CD4-positive, alpha-beta memory T cell (primary cell): ENCODE measurements around the gene SEC24D. TPM values are rescaled to one million over a fixed set of nuclear protein-coding genes. Genes with fewer than 3 reads are reported as not detected.

ENCODE experiments used
- CTCF ChIA-PET: fragments of 350-600 bp; sonication (Branson Sonifier 250); formaldehyde crosslinking; loops from one replicate; lab custom pipeline; 2021; ENCODE audit warnings: inconsistent platforms; ENCODE audit not compliant: partially characterized antibody; lab: Charles Lee
- POLR2A ChIA-PET: fragments of 350-600 bp; sonication (Branson Sonifier 250); formaldehyde crosslinking; loops from one replicate; lab custom pipeline; 2021; ENCODE audit not compliant: partially characterized antibody; lab: Charles Lee
- DNase-seq, 5 donors: peaks; one replicate each; pipeline versions ENCODE4 v3.0.0 to v3.0.0-alpha.2; 2020 to 2022; ENCODE audit warnings: mixed read lengths in 1 of 5
- H3K27ac ChIP-seq: one replicate; pipeline ENCODE4 v1.7.0; 2013; ENCODE audit warnings: low read depth, low read length
- H3K27me3 ChIP-seq: 2 replicates; pipeline ENCODE4 v1.7.0; 2013; ENCODE audit warnings: mild to moderate bottlenecking, low read length, moderate library complexity; ENCODE audit not compliant: insufficient read depth
- H3K36me3 ChIP-seq: 2 replicates; pipeline ENCODE4 v1.7.0; 2013; ENCODE audit warnings: mild to moderate bottlenecking, low read length, moderate library complexity; ENCODE audit not compliant: insufficient read depth
- H3K4me1 ChIP-seq: 2 replicates; pipeline ENCODE4 v1.7.0; 2013; ENCODE audit warnings: mild to moderate bottlenecking, low read length, moderate library complexity; ENCODE audit not compliant: insufficient read depth
- H3K4me3 ChIP-seq, 2 donors: one replicate each; pipeline ENCODE4 v1.7.0; 2013; ENCODE audit warnings: low read length in 2 of 2, mild to moderate bottlenecking in 1 of 2
- H3K9me3 ChIP-seq, 2 donors: one replicate each; pipeline ENCODE4 v1.7.0; 2013; ENCODE audit warnings: low read length in 2 of 2, control low read depth in 1 of 2; ENCODE audit not compliant: control insufficient read depth in 1 of 2
- H3K27ac Mint-ChIP-seq, 7 donors: one replicate each; pipeline ENCODE4 v1.8.0; 2020 to 2021; ENCODE audit warnings: mixed read lengths in 7 of 7, mild to moderate bottlenecking in 6 of 7, inconsistent platforms in 3 of 7, moderate library complexity in 3 of 7
- H3K27me3 Mint-ChIP-seq, 2 donors: one replicate each; pipeline ENCODE4 v1.8.0; 2020 to 2021; ENCODE audit warnings: mixed read lengths in 2 of 2
- H3K36me3 Mint-ChIP-seq, 2 donors: one replicate each; pipeline ENCODE4 v1.8.0; 2020 to 2021; ENCODE audit warnings: mixed read lengths in 2 of 2, inconsistent platforms in 1 of 2, mild to moderate bottlenecking in 1 of 2
- H3K4me1 Mint-ChIP-seq, 4 donors: one replicate each; pipeline ENCODE4 v1.8.0; 2020 to 2021; ENCODE audit warnings: mixed read lengths in 4 of 4, mild to moderate bottlenecking in 1 of 4
- H3K4me3 Mint-ChIP-seq, 8 donors: one replicate each; pipeline ENCODE4 v1.8.0; 2020 to 2021; ENCODE audit warnings: mixed read lengths in 8 of 8, mild to moderate bottlenecking in 7 of 8, moderate library complexity in 6 of 8, inconsistent platforms in 3 of 8
- H3K9me3 Mint-ChIP-seq, 8 donors: one replicate each; pipeline ENCODE4 v1.8.0; 2020 to 2021; ENCODE audit warnings: mixed read lengths in 8 of 8, mild to moderate bottlenecking in 5 of 8, inconsistent platforms in 3 of 8, moderate library complexity in 1 of 8
- intact Hi-C: fragments of 100-400 bp; cut with micrococcal nuclease; formaldehyde crosslinking; loops from one replicate; pipeline ENCODE4 v1.15.1; 2023
- polyA plus RNA-seq, 2 donors: library from polyadenylated mRNA; unstranded; fragments of 300-500 nt; fragmentation: Illumina TruSeq; gene quantifications; one replicate each; pipeline ENCODE4 v1.2.3, GENCODE V29; 2021
- total RNA-seq, 2 experiments: library from RNA; stranded (reverse); gene quantifications; one replicate each; pipeline ENCODE4 v1.2.3, GENCODE V29; 2021

The SEC24D gene
- total and polyA plus RNA-seq, 4 experiments from 2014 or later, result 16.1 to 36.8 (median 30.2) TPM

GRCh38 chr4:118723369-118723768 is 112.6 kb downstream of the SEC24D start:
- Histone ChIP-seq H3K4me3 (no peak overlapping the region), H3K27ac (no peak overlapping the region), H3K27me3 (no peaks in the 10 kb centered on the region), H3K9me3 (no peaks in the 10 kb centered on the region), H3K4me1 (no peaks in the 10 kb centered on the region), H3K36me3 (peaks cover 17% of the 10 kb centered on the region)
- no peak for DNase-seq
- ChIA-PET POLR2A (no interaction called here), CTCF (no interaction called here)
- Mint-ChIP-seq H3K4me1 (peaks cover 0 to 3% (median 0%) of the 10 kb centered on the region in 4 donors), H3K36me3 (peaks cover 44 to 47% of the 10 kb centered on the region in 2 donors), H3K27ac (no peak overlapping the region), H3K9me3 (no peaks in the 10 kb centered on the region), H3K27me3 (no peaks in the 10 kb centered on the region), H3K4me3 (no peak overlapping the region)
- intact Hi-C loops, result no loop called here

GRCh38 chr4:118721752-118722151 is 114.2 kb downstream of the SEC24D start:
- Histone ChIP-seq H3K36me3 (peaks cover 11% of the 10 kb centered on the region), H3K4me3 (no peak overlapping the region), H3K27ac (no peak overlapping the region), H3K4me1 (no peaks in the 10 kb centered on the region), H3K27me3 (no peaks in the 10 kb centered on the region), H3K9me3 (no peaks in the 10 kb centered on the region)
- Mint-ChIP-seq H3K4me3 (no peak overlapping the region), H3K36me3 (peaks cover 35 to 37% of the 10 kb centered on the region in 2 donors), H3K4me1 (no peaks in the 10 kb centered on the region), H3K27ac (no peak overlapping the region), H3K9me3 (no peaks in the 10 kb centered on the region), H3K27me3 (no peaks in the 10 kb centered on the region)
- ChIA-PET POLR2A (no interaction called here), CTCF (interaction anchor here (0.5 to 1.6 kb wide), 2 partner anchors 20 to 30 kb away, joined by 4 read pairs; no protein-coding TSS in a partner anchor)
- intact Hi-C loops, result no loop called here
- no peak for DNase-seq

GRCh38 chr4:118718511-118719170 is 117.3 kb downstream of the SEC24D start:
- CTCF ChIA-PET, result no interaction called here
- no peaks in the 10 kb centered on the region for H3K9me3 Mint-ChIP-seq
- POLR2A ChIA-PET, result interaction anchor here (1.1 kb wide), 1 partner anchor 12 kb away, joined by 4 read pairs; no protein-coding TSS in a partner anchor

GRCh38 chr4:118716304-118716703 is 119.6 kb downstream of the SEC24D start:
- ChIA-PET CTCF (no interaction called here), POLR2A (no interaction called here)
- no peak for DNase-seq
- Mint-ChIP-seq H3K27me3 (no peaks in the 10 kb centered on the region), H3K4me3 (no peak overlapping the region), H3K4me1 (peaks cover 0 to 3% (median 0%) of the 10 kb centered on the region in 4 donors), H3K36me3 (peaks cover 28 to 31% of the 10 kb centered on the region in 2 donors), H3K27ac (peak overlapping the region in 1 of 7 donors; percentile 11), H3K9me3 (no peaks in the 10 kb centered on the region)
- Histone ChIP-seq H3K36me3 (no peaks in the 10 kb centered on the region), H3K4me1 (no peaks in the 10 kb centered on the region), H3K4me3 (no peak overlapping the region), H3K9me3 (no peaks in the 10 kb centered on the region), H3K27ac (no peak overlapping the region), H3K27me3 (no peaks in the 10 kb centered on the region)
- intact Hi-C loops, result no loop called here

More at GRCh38 chr4:118718511-118719170, 117.3 kb downstream of the SEC24D start:
- Histone ChIP-seq H3K9me3 (no peaks in the 10 kb centered on the region), H3K27ac (no peak overlapping the region), H3K4me3 (no peak overlapping the region), H3K4me1 (no peaks in the 10 kb centered on the region), H3K27me3 (no peaks in the 10 kb centered on the region), H3K36me3 (no peaks in the 10 kb centered on the region)
- Mint-ChIP-seq H3K4me1 (no peaks in the 10 kb centered on the region), H3K27me3 (no peaks in the 10 kb centered on the region), H3K4me3 (no peak overlapping the region), H3K27ac (peak overlapping the region in 2 of 7 donors; percentile 5 to 51), H3K36me3 (peaks cover 24 to 26% of the 10 kb centered on the region in 2 donors)
- no peak for DNase-seq
- intact Hi-C loops, result no loop called here

- no peak overlapping the region for H3K4me3 ChIP-seq
- H3K4me3 Mint-ChIP-seq, result no peak overlapping the region
- H3K27ac Mint-ChIP-seq, result no peak overlapping the region
- ChIA-PET CTCF (interaction anchor here (0.8 kb wide), 1 partner anchor 23 kb away, joined by 3 read pairs; no protein-coding TSS in a partner anchor), POLR2A (no interaction called here)
- no peaks in the 10 kb centered on the region for H3K4me1 ChIP-seq
- H3K36me3 Mint-ChIP-seq, result peaks cover 24 to 38% of the 10 kb centered on the region in 2 donors
- no peak for DNase-seq
- H3K9me3 ChIP-seq, result no peaks in the 10 kb centered on the region
- H3K36me3 ChIP-seq, result peaks cover 9% of the 10 kb centered on the region
- H3K27ac ChIP-seq, result no peak overlapping the region
- H3K27me3 ChIP-seq, result no peaks in the 10 kb centered on the region
- intact Hi-C loops, result no loop called here
- no peaks in the 10 kb centered on the region for H3K27me3 Mint-ChIP-seq
- H3K9me3 Mint-ChIP-seq, result no peaks in the 10 kb centered on the region
- H3K4me1 Mint-ChIP-seq, result peaks cover 0 to 3% (median 0%) of the 10 kb centered on the region in 4 donors
Measured at GRCh38 chr4:118714682-118715081, 121.2 kb downstream of the SEC24D start.

- Mint-ChIP-seq H3K27ac (peak overlapping the region in 4 of 7 donors; percentile 12 to 87 (median 34)), H3K36me3 (peaks cover 38 to 50% of the 10 kb centered on the region in 2 donors), H3K4me3 (no peak overlapping the region), H3K9me3 (no peaks in the 10 kb centered on the region), H3K27me3 (no peaks in the 10 kb centered on the region), H3K4me1 (peaks cover 0 to 3% (median 0%) of the 10 kb centered on the region in 4 donors)
- ChIA-PET CTCF (no interaction called here), POLR2A (no interaction called here)
- intact Hi-C loops, result no loop called here
- Histone ChIP-seq H3K4me1 (no peaks in the 10 kb centered on the region), H3K36me3 (peaks cover 20% of the 10 kb centered on the region), H3K27me3 (no peaks in the 10 kb centered on the region), H3K9me3 (no peaks in the 10 kb centered on the region), H3K27ac (no peak overlapping the region), H3K4me3 (no peak overlapping the region)
- DNase-seq, result no peak
Measured at GRCh38 chr4:118712872-118713271, 123.1 kb downstream of the SEC24D start.

DNA sequence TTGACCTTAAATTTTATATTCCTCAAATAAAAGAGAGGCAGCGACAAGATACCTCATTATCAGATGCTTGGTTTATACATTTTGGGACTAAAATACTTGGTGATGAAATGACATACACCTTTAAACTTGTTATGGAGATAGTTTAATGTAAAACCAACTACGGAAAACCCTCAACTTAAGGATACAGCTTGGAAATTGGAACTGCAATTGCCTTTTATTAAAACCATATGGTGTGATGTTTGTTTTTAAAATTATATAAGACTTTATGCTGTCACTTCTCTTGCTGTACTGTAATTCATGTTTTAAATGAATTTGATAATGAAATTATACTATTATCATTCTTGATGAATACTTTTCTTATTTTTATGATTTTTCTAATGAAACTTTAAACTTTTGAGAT is 124.9 kb downstream of the SEC24D start:
- Histone ChIP-seq H3K4me3 (no peak overlapping the region), H3K27me3 (no peaks in the 10 kb centered on the region), H3K27ac (no peak overlapping the region), H3K4me1 (no peaks in the 10 kb centered on the region), H3K9me3 (no peaks in the 10 kb centered on the region), H3K36me3 (peaks cover 29% of the 10 kb centered on the region)
- peaks cover 48 to 61% of the 10 kb centered on the region in 2 donors for H3K36me3 Mint-ChIP-seq
- no peaks in the 10 kb centered on the region for H3K27me3 Mint-ChIP-seq
- ChIA-PET CTCF (interaction anchor here (0.6 kb wide), 1 partner anchor 15 kb away, joined by 3 read pairs; no protein-coding TSS in a partner anchor), POLR2A (no interaction called here)
- intact Hi-C loops, result no loop called here
- H3K4me1 Mint-ChIP-seq, result peaks cover 0 to 3% (median under 1%) of the 10 kb centered on the region in 4 donors
- no peaks in the 10 kb centered on the region for H3K9me3 Mint-ChIP-seq
- DNase-seq, result no peak
- H3K27ac Mint-ChIP-seq, result no peak overlapping the region
- no peak overlapping the region for H3K4me3 Mint-ChIP-seq
